Esophagus muscularis mucosa (tissue), 4 donors: ENCODE measurements around the gene INPP5F.

ENCODE experiments used
- CTCF ChIP-seq, 3 experiments: fragments of 200-600 bp in 2 of 3; fragments of 450-650 bp in 1 of 3; sonication (generic) in 2 of 3; IDR thresholded peaks; one replicate each; pipeline ENCODE4 v1.5.1; 2017 to 2019; ENCODE audit warnings: antibody characterized with exemption in 3 of 3, mild to moderate bottlenecking in 2 of 3, moderate library complexity in 1 of 3
- EP300 ChIP-seq: sonication (generic); formaldehyde crosslinking; IDR thresholded peaks from one replicate; pipeline ENCODE4 v1.6.1; 2017; ENCODE audit warnings: antibody characterized with exemption
- POLR2A ChIP-seq: fragments of 450-650 bp; IDR thresholded peaks from one replicate; pipeline ENCODE4 v1.6.1; 2017; ENCODE audit warnings: antibody characterized with exemption, moderate library complexity, mild to moderate bottlenecking, low read depth
- POLR2AphosphoS5 ChIP-seq, 2 donors: sonication (generic); formaldehyde crosslinking; IDR thresholded peaks; one replicate each; pipeline ENCODE4 v1.6.1; 2017; ENCODE audit warnings: antibody characterized with exemption in 2 of 2

GRCh38 chr10:119715628-119716505 is 10.0 kb upstream of the INPP5F start:
- TF ChIP-seq CTCF (IDR thresholded peaks at IDR 0.05): no peak
- no peak for TF ChIP-seq POLR2A
- TF ChIP-seq POLR2AphosphoS5 (IDR thresholded peaks at IDR 0.05): no peak
- TF ChIP-seq EP300: no peak
